Keratinocyte (primary cell): ENCODE data around the gene CRABP2. TPM values are rescaled to one million over a fixed set of nuclear protein-coding genes. Genes with fewer than 3 reads are reported as not detected.

Experiments used
- DNase-seq: peaks from one replicate; pipeline ENCODE4 v3.0.0-alpha.2; 2011; ENCODE audit warnings: low read depth, missing footprints, low spot score
- FAIRE-seq: peaks from 2 replicates; lab custom pipeline; 2011; peaks lifted over from hg19 to GRCh38; lab: Jason Lieb, UNC
- H2AFZ ChIP-seq: 2 replicates; pipeline ENCODE4 v1.6.0; 2012; ENCODE audit warnings: low read length, control low read depth, inconsistent platforms; ENCODE audit not compliant: control insufficient read depth
- H3K27ac ChIP-seq: 2 replicates; pipeline ENCODE4 v1.5.1; 2011; ENCODE audit warnings: low read length; ENCODE audit not compliant: control insufficient read depth, insufficient read depth
- H3K27me3 ChIP-seq: 3 replicates; pipeline ENCODE4 v1.6.0; 2011; ENCODE audit warnings: low read length; ENCODE audit not compliant: control insufficient read depth, insufficient read depth; ENCODE audit errors: extremely low read depth
- H3K36me3 ChIP-seq, 2 experiments: 2 replicates in 1 of 2; 3 replicates in 1 of 2; pipeline ENCODE4 v1.5.1; 2011; ENCODE audit warnings: low read length in 2 of 2, mild to moderate bottlenecking in 1 of 2; ENCODE audit not compliant: control insufficient read depth in 2 of 2, insufficient read depth in 2 of 2; ENCODE audit errors: extremely low read depth in 1 of 2
- H3K4me1 ChIP-seq: 3 replicates; pipeline ENCODE4 v1.5.1; 2011; ENCODE audit warnings: low read length; ENCODE audit not compliant: control insufficient read depth, insufficient read depth; ENCODE audit errors: extremely low read depth
- H3K4me2 ChIP-seq: 3 replicates; pipeline ENCODE4 v1.6.0; 2011; ENCODE audit warnings: low read depth, low read length; ENCODE audit not compliant: control insufficient read depth, insufficient read depth; ENCODE audit errors: extremely low read depth
- H3K4me3 ChIP-seq, 3 experiments: fragments of 200-600 bp in 1 of 3; sonication (generic) in 1 of 3; 2 replicates in 2 of 3; 3 replicates in 1 of 3; pipeline ENCODE4 v1.5.1; 2011 to 2016; ENCODE audit warnings: low read length in 3 of 3, mild to moderate bottlenecking in 3 of 3, control low read depth in 2 of 3, inconsistent platforms in 1 of 3, low read depth in 1 of 3, mixed read lengths in 1 of 3, mixed run types in 1 of 3, moderate library complexity in 1 of 3; ENCODE audit not compliant: control insufficient read depth in 2 of 3, insufficient read depth in 2 of 3; ENCODE audit errors: extremely low read depth in 1 of 3
- H3K79me2 ChIP-seq: 2 replicates; pipeline ENCODE4 v1.6.0; 2012; ENCODE audit warnings: low read length; ENCODE audit not compliant: control insufficient read depth, insufficient read depth
- H3K9ac ChIP-seq: 3 replicates; pipeline ENCODE4 v1.6.0; 2011; ENCODE audit warnings: low read length; ENCODE audit not compliant: control insufficient read depth, insufficient read depth; ENCODE audit errors: extremely low read depth
- H3K9me1 ChIP-seq: 3 replicates; pipeline ENCODE4 v1.6.0; 2011; ENCODE audit warnings: low read length; ENCODE audit not compliant: control insufficient read depth, insufficient read depth; ENCODE audit errors: extremely low read depth
- H3K9me3 ChIP-seq: 2 replicates; pipeline ENCODE4 v1.5.1; 2012; ENCODE audit warnings: low read depth, low read length; ENCODE audit not compliant: control insufficient read depth
- H4K20me1 ChIP-seq: 3 replicates; pipeline ENCODE4 v1.6.0; 2011; ENCODE audit warnings: low read length; ENCODE audit not compliant: control insufficient read depth, insufficient read depth; ENCODE audit errors: extremely low read depth
- CTCF ChIP-seq, 3 experiments: IDR thresholded peaks in 1 of 3; conservative IDR thresholded peaks in 1 of 3; optimal IDR thresholded peaks in 1 of 3; 2 replicates in 2 of 3; 3 replicates in 1 of 3; pipeline versions ENCODE3 to v1.5.1; 2011; ENCODE audit warnings: low read length in 3 of 3, mild to moderate bottlenecking in 3 of 3, moderate library complexity in 2 of 3, control low read depth in 1 of 3, inconsistent platforms in 1 of 3; ENCODE audit not compliant: insufficient read depth in 2 of 3; ENCODE audit errors: extremely low read depth in 1 of 3
- EZH2 ChIP-seq: IDR thresholded peaks from one replicate; pipeline ENCODE4 v1.6.1; 2012; ENCODE audit warnings: inconsistent platforms, mild to moderate bottlenecking, low read length, moderate library complexity
- dilution Hi-C: fragments of 300-500 bp; cut with MboI; formaldehyde crosslinking; loops from one replicate; pipeline ENCODE4 v1.7.0; 2020; ENCODE audit warnings: low sequenced_read_pairs; ENCODE audit not compliant: extremely low pct_ligation_motif_present
- polyA plus RNA-seq, 5 experiments: library from polyadenylated mRNA; depleted of rRNA in 3 of 5; stranded (reverse) in 3 of 5; stranded (forward) in 1 of 5; unstranded in 1 of 5; fragments of >200 nt; gene quantifications; 1 replicate in 1 of 5; 2 replicates in 3 of 5; 3 replicates in 1 of 5; pipeline versions ENCODE4 v1.2.1 to v1.2.3, GENCODE V29; 2011 to 2012; ENCODE audit warnings: missing spikeins in 2 of 5, low read depth in 1 of 5, low replicate concordance in 1 of 5

CRABP2 gene
- polyA plus RNA-seq, 1 donor (not counting 4 experiments of a cell fraction or from before 2014, with no cell fraction given) = 8.4 TPM

- H3K27me3 ChIP-seq = peaks cover 20% of the 10 kb centered on the region
- no peaks in the 10 kb centered on the region for H4K20me1 ChIP-seq
- dilution Hi-C loops = no loop called here
- H3K27ac ChIP-seq = no peak overlapping the region
- no peaks in the 10 kb centered on the region for H3K36me3 ChIP-seq
- H3K4me3 ChIP-seq = no peak overlapping the region
- FAIRE-seq (no peak), DNase-seq (no peak)
- no peaks in the 10 kb centered on the region for H3K79me2 ChIP-seq
- TF ChIP-seq CTCF (optimal IDR thresholded peaks at IDR 0.05 in 1 of 3, IDR thresholded peaks at IDR 0.05 in 1 of 3, conservative IDR thresholded peaks at IDR 0.05 in 1 of 3; ENCODE audit: extremely low read depth in 1 of 3, insufficient read depth in 2 of 3, low read length in 3 of 3) = no peak
- no peak for TF ChIP-seq EZH2
- no peak overlapping the region for H3K9ac ChIP-seq
- H3K9me3 ChIP-seq = no peaks in the 10 kb centered on the region
- H2AFZ ChIP-seq = no peak overlapping the region
- H3K4me1 ChIP-seq = peaks cover 37% of the 10 kb centered on the region
- H3K9me1 ChIP-seq = no peaks in the 10 kb centered on the region
- H3K4me2 ChIP-seq = no peak overlapping the region
Observed at GRCh38 chr1:156709031-156709430, 3.6 kb upstream of the CRABP2 start.

GRCh38 chr1:156708218-156708661 is 2.9 kb upstream of the CRABP2 start:
- peaks cover 37% of the 10 kb centered on the region for H3K4me1 ChIP-seq
- H4K20me1 ChIP-seq = no peaks in the 10 kb centered on the region
- H3K9me3 ChIP-seq = no peaks in the 10 kb centered on the region
- no peak overlapping the region for H2AFZ ChIP-seq
- H3K4me2 ChIP-seq = no peak overlapping the region
- no peaks in the 10 kb centered on the region for H3K79me2 ChIP-seq
- DNase-seq = no peak
- dilution Hi-C loops = no loop called here
- no peaks in the 10 kb centered on the region for H3K9me1 ChIP-seq
- peaks cover 20% of the 10 kb centered on the region for H3K27me3 ChIP-seq
- H3K36me3 ChIP-seq = no peaks in the 10 kb centered on the region
- no peak overlapping the region for H3K4me3 ChIP-seq
- H3K9ac ChIP-seq = no peak overlapping the region
- FAIRE-seq = no peak
- no peak overlapping the region for H3K27ac ChIP-seq
- TF ChIP-seq EZH2 = no peak
- TF ChIP-seq CTCF (optimal IDR thresholded peaks at IDR 0.05 in 1 of 3, IDR thresholded peaks at IDR 0.05 in 1 of 3, conservative IDR thresholded peaks at IDR 0.05 in 1 of 3; ENCODE audit: extremely low read depth in 1 of 3, insufficient read depth in 2 of 3, low read length in 3 of 3) = no peak
